IPS-15b (cell line): ENCODE measurements around the gene FAM13A.
"Not testable (repeated sequence)": the region's sequence is repeated elsewhere in the genome, so short reads cannot be mapped to it uniquely, and the experiment has no call there.

Experiments
- H3K27me3 ChIP-seq: one replicate; pipeline ENCODE4 v1.6.1; 2013; ENCODE audit warnings: low read length; ENCODE audit not compliant: control insufficient read depth, insufficient read depth
- H3K36me3 ChIP-seq: one replicate; pipeline ENCODE4 v1.6.1; 2013; ENCODE audit warnings: low read length; ENCODE audit not compliant: control insufficient read depth, insufficient read depth
- H3K4me1 ChIP-seq: one replicate; pipeline ENCODE4 v1.6.1; 2013; ENCODE audit warnings: mild to moderate bottlenecking, low read length; ENCODE audit not compliant: control insufficient read depth, insufficient read depth
- H3K4me3 ChIP-seq: one replicate; pipeline ENCODE4 v1.5.1; 2013; ENCODE audit warnings: low read depth, low read length
- H3K9ac ChIP-seq: one replicate; pipeline ENCODE4 v1.6.1; 2013; ENCODE audit warnings: low read depth, mild to moderate bottlenecking, low read length
- H3K9me3 ChIP-seq: one replicate; pipeline ENCODE4 v1.6.1; 2013; ENCODE audit warnings: mild to moderate bottlenecking, low read length; ENCODE audit not compliant: control insufficient read depth, insufficient read depth

FAM13A gene

GRCh38 chr4:88949605-88950004 is 107.4 kb downstream of the FAM13A start:
- no peaks in the 10 kb centered on the region for H3K9me3 ChIP-seq
- no peaks in the 10 kb centered on the region for H3K27me3 ChIP-seq
- H3K4me3 ChIP-seq = no peak overlapping the region
- no peaks in the 10 kb centered on the region for H3K36me3 ChIP-seq
- H3K4me1 ChIP-seq = no peaks in the 10 kb centered on the region
- H3K9ac ChIP-seq = no peak overlapping the region

GRCh38 chr4:88940506-88940905 is 116.5 kb downstream of the FAM13A start:
- H3K36me3 ChIP-seq = no peaks in the 10 kb centered on the region

DNA sequence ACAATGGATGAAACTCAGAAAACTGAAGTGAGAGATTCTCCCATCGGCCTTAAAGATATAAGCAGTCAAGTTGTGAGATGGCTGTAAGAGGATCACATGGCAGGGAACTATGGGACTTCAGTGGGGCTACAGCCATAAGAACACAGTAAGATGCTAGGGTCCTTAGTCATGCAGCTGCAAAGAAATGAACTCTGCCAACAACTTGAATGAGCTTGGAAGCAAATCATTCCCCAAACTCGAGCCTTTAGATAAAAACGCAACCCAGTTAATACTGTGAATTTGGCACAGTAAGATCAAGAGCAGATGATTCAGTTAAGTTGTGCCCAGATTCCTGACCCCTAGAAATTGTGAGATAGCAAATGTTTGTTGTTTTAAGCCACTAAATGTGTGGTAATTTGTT is 117.3 kb downstream of the FAM13A start:
- H3K36me3 ChIP-seq = no peaks in the 10 kb centered on the region
- no peak overlapping the region for H3K9ac ChIP-seq
- peaks cover 4% of the 10 kb centered on the region for H3K4me1 ChIP-seq
- no peaks in the 10 kb centered on the region for H3K27me3 ChIP-seq
- H3K9me3 ChIP-seq = no peaks in the 10 kb centered on the region
- H3K4me3 ChIP-seq = no peak overlapping the region

More at GRCh38 chr4:88940506-88940905, 116.5 kb downstream of the FAM13A start:
- no peak overlapping the region for H3K4me3 ChIP-seq
- H3K9me3 ChIP-seq = no peaks in the 10 kb centered on the region
- no peak overlapping the region for H3K9ac ChIP-seq
- no peaks in the 10 kb centered on the region for H3K27me3 ChIP-seq
- H3K4me1 ChIP-seq = peaks cover 4% of the 10 kb centered on the region

DNA sequence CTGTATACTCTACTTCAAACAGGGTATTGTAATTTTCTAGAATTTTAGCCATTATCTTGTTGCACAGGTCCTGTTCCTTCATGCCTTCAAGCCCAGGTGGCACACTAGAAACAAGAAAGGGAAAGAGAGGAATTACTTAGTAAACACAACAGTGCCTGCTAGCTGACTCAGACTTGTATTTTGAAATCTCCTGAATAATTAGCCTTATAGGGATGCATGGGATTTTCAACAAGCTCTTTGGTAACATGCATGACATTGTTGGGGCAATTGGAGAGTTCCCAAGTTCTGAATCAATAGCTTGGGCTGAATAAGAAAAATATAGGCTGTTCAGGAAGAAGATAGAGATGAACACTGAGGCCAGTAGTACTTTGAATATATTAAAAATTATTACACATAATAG is 118.8 kb downstream of the FAM13A start:
- H3K36me3 ChIP-seq = no peaks in the 10 kb centered on the region
- H3K27me3 ChIP-seq = no peaks in the 10 kb centered on the region
- no peaks in the 10 kb centered on the region for H3K9me3 ChIP-seq
- H3K4me3 ChIP-seq = no peak overlapping the region
- H3K4me1 ChIP-seq = peaks cover 4% of the 10 kb centered on the region
- no peak overlapping the region for H3K9ac ChIP-seq

DNA sequence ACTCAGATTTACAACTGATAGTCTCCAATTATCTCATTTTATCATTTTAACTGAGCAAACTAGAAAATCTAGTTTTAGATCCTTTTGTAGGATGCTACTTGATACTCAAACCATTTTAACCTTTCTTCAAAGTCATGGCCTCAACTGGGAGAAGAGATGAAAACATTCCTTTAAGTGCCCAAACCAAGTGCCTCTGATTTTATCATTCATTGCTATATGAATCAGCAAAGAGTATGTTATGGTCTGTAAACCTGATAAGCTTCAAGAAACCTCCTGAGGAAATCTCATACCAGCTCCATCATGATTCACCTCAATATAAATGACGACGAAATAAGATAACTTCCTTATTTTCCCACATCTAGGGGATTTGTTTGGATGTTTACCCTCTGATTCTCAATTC is 119.9 kb downstream of the FAM13A start:
- Histone ChIP-seq H3K9ac (no peak overlapping the region), H3K9me3 (no peaks in the 10 kb centered on the region), H3K4me1 (peaks cover 4% of the 10 kb centered on the region), H3K36me3 (no peaks in the 10 kb centered on the region), H3K4me3 (no peak overlapping the region), H3K27me3 (no peaks in the 10 kb centered on the region)

DNA sequence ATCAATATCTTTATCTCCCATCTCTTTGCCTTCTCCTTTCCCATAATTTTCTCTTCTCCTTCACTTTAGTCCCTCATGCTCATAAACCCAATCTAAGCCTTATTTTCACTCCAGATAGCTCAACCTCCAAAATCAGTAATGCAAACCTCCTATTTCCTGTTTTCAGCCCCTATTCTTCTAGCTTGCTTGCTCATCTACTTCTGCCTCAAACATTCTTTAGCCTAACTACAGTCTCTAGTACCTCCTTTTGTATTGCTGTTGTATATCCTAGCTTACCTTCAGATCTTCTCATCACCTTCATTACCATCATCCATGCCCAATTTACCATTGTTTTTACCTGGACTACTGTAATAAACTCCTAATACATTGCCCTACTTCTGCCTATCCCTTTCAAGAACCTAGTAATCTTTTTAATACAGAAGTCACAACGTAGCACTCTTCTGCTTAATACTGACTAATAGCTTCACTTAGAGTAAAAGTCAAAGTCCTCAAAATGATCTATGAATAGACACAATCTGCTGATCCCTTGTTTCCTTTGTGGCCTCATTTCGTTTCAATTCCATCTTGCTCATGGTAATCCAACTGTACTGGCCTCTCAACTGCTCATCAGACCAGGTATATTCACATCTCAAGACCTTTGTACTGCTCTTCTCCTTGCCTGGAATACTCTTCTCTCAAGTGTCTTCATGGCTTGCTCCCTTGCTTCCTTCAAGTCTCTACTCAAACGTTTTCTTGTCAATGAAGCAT is 123.4 kb downstream of the FAM13A start:
- H3K27me3 ChIP-seq = no peaks in the 10 kb centered on the region
- no peaks in the 10 kb centered on the region for H3K9me3 ChIP-seq
- no peak overlapping the region for H3K9ac ChIP-seq
- no peaks in the 10 kb centered on the region for H3K4me1 ChIP-seq
- no peaks in the 10 kb centered on the region for H3K36me3 ChIP-seq
- H3K4me3 ChIP-seq = no peak overlapping the region

- Histone ChIP-seq H3K9ac (no peak overlapping the region), H3K9me3 (no peaks in the 10 kb centered on the region), H3K36me3 (no peaks in the 10 kb centered on the region), H3K27me3 (no peaks in the 10 kb centered on the region), H3K4me1 (no peaks in the 10 kb centered on the region), H3K4me3 (no peak overlapping the region)
Observed at GRCh38 chr4:88928852-88929251, 128.1 kb downstream of the FAM13A start.

DNA sequence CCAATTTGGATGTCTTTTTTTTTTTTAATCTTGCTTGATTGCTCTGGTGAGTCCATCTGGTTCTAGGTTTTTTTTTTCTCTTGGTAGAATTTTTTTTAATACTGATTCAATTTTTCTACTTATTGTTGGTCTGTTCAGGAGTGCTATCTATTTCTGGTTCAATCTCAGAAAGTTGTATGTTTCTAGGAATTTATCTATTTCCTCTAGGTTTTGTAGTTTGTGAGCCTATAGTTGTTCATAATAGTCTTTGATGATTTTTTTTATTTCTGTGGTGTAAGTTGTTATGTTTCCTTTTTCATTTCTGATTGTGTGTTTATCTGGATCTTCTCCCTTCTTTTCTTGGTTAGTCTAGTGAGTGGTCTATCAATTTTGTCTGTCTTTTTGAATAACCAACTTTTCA is 129.6 kb downstream of the FAM13A start:
- H3K4me3 ChIP-seq = no peak overlapping the region
- H3K9ac ChIP-seq = no peak overlapping the region
- no peaks in the 10 kb centered on the region for H3K27me3 ChIP-seq
- H3K9me3 ChIP-seq = no peaks in the 10 kb centered on the region
- no peaks in the 10 kb centered on the region for H3K4me1 ChIP-seq
- no peaks in the 10 kb centered on the region for H3K36me3 ChIP-seq

GRCh38 chr4:88919056-88919455 is 137.9 kb downstream of the FAM13A start:
- Histone ChIP-seq H3K4me1 (no peaks in the 10 kb centered on the region), H3K36me3 (no peaks in the 10 kb centered on the region), H3K4me3 (no peak overlapping the region), H3K27me3 (no peaks in the 10 kb centered on the region), H3K9ac (no peak overlapping the region), H3K9me3 (peaks cover 3% of the 10 kb centered on the region)

DNA sequence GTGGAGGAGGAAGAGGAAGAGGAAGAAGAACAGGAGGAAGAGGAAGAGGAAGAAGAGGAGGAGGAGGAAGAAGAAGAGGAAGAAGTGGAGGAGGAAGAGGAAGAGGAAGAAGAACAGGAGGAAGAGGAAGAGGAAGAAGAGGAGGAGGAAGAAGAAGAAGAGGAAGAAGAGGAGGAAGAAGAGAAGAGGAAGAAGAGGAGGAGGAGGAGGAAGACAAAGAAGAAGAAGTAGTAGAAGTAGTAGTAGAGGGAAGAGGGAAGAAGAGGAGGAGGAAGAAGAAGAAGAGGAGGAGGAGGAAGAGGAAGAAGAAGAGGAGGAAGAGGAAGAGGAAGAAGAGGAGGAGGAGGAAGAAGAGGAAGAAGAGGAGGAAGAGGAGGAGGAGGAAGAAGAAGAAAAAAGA is 143.8 kb downstream of the FAM13A start:
- not testable (repeated sequence) for H3K9ac ChIP-seq, H3K4me1 ChIP-seq, H3K27me3 ChIP-seq, H3K4me3 ChIP-seq, H3K9me3 ChIP-seq, H3K36me3 ChIP-seq

DNA sequence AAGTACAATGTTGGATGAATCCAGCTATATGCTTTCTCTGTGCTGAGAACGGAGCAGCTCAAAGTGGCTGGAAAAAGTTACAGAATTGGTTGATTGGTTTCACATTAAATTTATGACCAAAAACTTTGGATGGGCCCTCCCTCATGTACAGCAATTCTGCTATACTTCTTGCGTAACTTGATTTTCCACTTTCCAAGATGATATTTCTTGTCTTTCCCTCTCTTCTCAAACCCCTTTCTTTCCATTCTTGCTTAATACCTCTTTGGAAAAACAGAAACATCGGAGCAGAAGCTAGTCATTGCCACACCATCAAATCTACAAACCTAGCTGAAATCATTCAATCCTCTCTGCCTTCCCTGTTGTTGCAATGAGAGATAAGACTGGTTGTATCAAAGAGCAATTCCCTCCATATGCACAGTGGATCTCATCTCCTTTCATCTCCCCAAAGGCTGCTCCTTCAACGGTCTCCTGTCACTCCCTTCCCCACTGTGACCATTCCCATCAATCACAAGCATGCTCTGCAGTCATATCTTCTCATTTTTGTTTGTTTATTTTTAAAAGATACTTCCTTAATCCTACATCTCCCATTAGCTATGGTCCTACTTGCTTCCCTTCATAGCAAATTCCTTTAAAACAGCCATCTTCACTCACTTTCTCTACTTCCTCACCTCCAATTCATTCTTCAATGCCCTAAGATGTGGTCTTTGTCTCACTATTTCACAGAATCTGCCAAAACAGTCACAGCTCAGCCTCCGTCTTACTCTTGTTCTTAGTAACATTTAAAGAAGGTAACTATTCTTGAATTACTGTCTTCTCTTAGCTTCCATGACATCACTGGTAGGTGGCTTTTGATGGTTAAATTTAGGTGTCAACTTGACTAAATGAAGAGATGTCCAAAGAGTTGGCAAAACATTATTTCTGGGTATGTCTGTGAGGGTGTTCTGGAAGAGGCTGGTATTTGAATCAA is 145.5 kb downstream of the FAM13A start:
- H3K4me1 ChIP-seq = no peaks in the 10 kb centered on the region
- no peak overlapping the region for H3K4me3 ChIP-seq
- no peaks in the 10 kb centered on the region for H3K27me3 ChIP-seq

GRCh38 chr4:88910101-88910500 is 146.9 kb downstream of the FAM13A start:
- Histone ChIP-seq H3K4me3 (no peak overlapping the region), H3K27me3 (no peaks in the 10 kb centered on the region), H3K9ac (no peak overlapping the region), H3K4me1 (no peaks in the 10 kb centered on the region), H3K36me3 (no peaks in the 10 kb centered on the region), H3K9me3 (no peaks in the 10 kb centered on the region)

More for the DNA sequence above, 145.5 kb downstream of the FAM13A start:
- H3K9me3 ChIP-seq = no peaks in the 10 kb centered on the region
- no peaks in the 10 kb centered on the region for H3K36me3 ChIP-seq
- no peak overlapping the region for H3K9ac ChIP-seq
